ENCODE results near the gene UBXN1.
A peak's percentile ranks its signal among the peaks of the same experiment; 100 is the strongest.

The UBXN1 gene

DNA sequence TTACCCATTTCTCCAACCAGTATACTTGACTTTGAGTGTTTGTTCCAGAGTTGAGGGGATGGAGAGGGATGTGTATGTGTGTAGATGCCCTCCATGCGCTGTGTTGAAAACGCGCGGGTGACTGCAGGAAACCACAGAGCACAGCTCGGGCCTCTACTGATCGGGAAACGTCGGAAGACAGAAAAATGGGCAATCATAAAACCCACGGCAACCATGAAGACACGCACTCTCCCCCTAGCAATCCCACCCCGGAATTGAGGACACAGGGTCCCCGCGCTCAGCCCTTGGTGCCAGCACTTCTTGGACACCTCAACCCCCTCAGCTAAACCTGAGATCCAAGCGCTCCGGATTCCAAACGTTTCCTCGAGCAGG, 7.7 kb downstream of the UBXN1 start:
- FAIRE-seq: no peak
- no peak for DNase-seq (ENCODE audit: insufficient read length, low spot score)
- TF ChIP-seq CTCF (IDR thresholded peaks at IDR 0.05; ENCODE audit: insufficient read depth, missing control alignments): no peak

DNA sequence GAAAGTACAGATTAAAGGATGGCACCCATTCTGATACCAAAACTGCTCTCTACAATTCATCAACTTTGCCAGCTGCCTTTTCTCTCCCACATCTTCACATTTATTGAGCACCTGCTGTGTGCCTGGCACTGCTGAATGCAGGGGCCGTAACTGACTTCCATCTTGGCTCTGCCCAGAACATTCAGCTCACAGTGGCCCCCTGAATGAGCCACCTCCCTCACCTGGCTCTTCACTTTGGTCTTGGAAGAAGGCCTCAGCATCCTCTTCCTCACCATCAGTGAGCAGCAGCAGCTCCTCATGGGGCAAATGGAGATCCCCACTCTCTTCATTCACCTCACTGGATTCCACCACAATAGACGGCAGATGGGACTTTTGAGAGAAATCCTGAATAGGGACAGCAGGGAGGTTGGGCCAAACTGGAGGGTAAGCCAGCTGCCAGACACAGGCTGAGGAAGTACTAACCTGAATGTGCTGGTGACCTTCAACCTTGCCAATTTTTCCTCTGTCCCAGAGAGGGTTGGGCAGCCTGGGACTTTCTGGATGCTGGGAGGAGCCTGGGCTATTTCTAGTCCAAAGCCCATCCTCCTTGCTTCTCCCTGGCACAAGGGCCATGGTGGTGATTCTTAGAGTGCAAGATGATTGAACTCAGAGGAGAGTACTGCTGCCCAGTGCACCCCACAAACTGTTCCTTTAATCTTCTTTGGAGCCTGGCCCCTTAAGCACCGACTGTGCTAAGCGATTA, 9.3 kb downstream of the UBXN1 start:
- FAIRE-seq (no peak), DNase-seq (ENCODE audit: insufficient read length, low spot score) (no peak)
- no peak for TF ChIP-seq CTCF (IDR thresholded peaks at IDR 0.05; ENCODE audit: insufficient read depth, missing control alignments)

DNA sequence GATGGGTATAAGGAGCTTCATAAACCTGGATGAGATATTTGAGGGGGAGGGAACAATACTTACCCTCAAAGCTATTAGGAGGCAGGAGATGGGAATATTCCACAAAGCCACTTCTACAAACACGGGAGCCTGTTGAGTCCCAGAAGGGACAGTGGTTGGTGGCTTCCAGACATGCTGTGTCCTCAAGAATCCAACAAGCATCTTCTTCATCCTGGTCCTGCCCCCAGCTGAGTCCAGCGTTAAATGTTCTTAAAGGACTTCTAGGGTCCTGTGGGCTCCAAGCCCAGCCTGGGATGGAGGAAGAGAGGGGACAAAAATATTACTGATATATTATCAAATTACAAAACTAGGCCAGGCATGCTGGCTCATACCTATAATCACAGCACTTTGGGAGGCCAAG, 11.4 kb downstream of the UBXN1 start:
- DNase-seq (ENCODE audit: insufficient read length, low spot score) (no peak), FAIRE-seq (no peak)
- no peak for TF ChIP-seq CTCF (IDR thresholded peaks at IDR 0.05; ENCODE audit: insufficient read depth, missing control alignments)

DNA sequence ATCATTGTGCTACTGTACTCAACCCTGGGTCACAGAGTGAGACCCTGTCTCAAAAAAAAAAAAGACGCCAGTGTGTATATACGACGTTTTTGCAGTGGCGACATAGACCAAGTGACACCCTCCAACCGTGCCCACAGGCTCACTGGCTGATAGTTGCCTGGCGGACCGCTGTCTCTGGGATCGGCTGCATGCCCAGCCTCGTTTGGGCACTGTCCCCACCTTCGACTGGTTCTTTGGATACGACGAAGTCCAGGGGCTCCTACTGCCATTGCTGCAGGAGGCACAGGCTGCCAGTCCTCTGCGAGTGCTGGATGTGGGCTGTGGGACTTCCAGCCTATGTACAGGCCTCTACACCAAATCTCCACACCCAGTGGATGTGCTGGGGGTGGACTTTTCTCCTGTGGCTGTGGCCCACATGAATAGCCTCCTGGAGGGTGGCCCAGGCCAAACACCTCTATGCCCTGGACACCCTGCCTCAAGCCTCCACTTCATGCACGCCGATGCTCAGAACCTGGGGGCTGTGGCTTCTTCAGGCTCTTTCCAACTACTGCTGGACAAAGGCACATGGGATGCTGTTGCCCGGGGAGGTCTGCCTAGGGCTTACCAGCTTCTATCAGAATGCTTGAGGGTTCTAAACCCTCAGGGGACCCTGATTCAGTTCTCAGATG, 12.5 kb downstream of the UBXN1 start:
- no peak for FAIRE-seq
- TF ChIP-seq CTCF (IDR thresholded peaks at IDR 0.05; ENCODE audit: insufficient read depth, missing control alignments): no peak
- DNase-seq (ENCODE audit: insufficient read length, low spot score): no peak

DNA sequence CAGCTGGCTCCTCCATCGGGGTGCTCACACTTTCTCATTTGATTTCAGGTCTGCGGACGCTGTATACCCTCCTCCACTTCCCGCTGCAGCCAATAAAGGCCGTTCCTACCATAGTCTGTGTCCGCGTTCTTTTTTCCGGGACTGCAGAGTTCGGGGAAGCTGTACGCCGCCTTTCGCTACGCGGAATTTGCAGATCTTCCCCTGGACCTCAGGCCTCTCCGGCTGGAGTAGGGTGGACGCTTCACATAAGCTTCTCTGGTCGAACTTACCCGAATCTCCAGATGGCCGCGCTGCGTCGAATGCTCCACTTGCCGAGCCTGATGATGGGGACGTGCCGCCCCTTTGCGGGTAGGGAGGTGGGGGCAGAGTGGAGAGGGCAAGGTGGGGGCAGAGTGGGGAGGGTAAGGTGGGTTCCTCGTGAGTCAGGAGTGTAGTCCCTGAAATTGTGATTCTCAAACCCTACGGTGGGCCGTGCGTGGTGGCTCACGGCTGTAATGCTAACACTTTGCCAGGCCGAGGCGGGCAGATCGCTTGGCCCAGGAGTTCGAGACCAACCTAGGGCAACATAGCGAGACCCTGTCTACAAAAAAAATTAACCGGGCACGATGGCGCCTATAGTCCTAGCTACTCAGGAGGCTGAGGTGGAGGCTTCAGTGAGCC, 13.1 kb downstream of the UBXN1 start:
- no peak for FAIRE-seq

DNA sequence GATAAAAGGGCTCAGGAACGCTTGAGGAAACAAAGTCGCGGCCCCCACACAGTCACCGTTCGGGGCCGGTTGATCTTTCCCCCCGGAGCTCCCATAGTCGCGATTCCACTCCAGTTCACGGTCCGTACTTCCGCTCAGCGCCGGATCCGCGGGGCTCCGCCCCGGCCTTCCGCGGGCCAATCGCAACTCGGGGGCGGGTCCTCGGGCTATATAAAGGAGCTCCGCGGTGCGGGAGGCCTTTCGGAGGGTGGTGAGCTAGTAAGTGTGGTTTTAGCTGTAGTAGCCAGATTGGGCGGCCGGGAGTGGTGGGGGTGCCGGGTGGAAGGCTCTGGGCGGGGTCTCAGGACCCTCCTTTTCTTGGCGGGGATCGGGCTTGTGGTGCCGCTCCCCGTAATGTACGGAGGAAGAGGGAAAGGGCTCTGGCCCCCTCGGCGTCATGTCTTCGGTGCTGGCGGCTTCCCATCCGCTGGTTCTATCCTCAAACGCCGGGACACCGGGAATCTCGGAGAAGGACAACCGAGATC, 13.7 kb downstream of the UBXN1 start, which contains the start of the genes C11orf98 and CSKMT:
TSS of gene C11orf98 (minus strand) at position 136 of the 524 bp plus-strand sequence. CDS start at position 95, 41 bp downstream.
TSS of gene CSKMT (plus strand) at position 238 of the 524 bp plus-strand sequence. CDS start 568 bp downstream, outside the sequence.
- DNase-seq (ENCODE audit: insufficient read length, low spot score) (peak; percentile 91), FAIRE-seq (no peak)

More for the DNA sequence above, 13.1 kb downstream of the UBXN1 start:
- DNase-seq (ENCODE audit: insufficient read length, low spot score): no peak
- no peak for TF ChIP-seq CTCF (IDR thresholded peaks at IDR 0.05; ENCODE audit: insufficient read depth, missing control alignments)

More for the DNA sequence above, 13.7 kb downstream of the UBXN1 start, which contains the start of the genes C11orf98 and CSKMT:
- no peak for TF ChIP-seq CTCF (IDR thresholded peaks at IDR 0.05; ENCODE audit: insufficient read depth, missing control alignments)
